Lower lobe of right lung (tissue), 2 donors: ENCODE results near the gene PPP1R13B. TPM values are rescaled to one million over a fixed set of nuclear protein-coding genes. Genes with fewer than 3 reads are reported as not detected.

Source experiments
- ATAC-seq, 2 donors: fragments of 200-7000 bp; cut with Tn5 transposase; one replicate each; pipeline ENCODE4 v1.9.1; 2020 to 2022; ENCODE audit warnings: mild to moderate bottlenecking in 2 of 2, moderate library complexity in 2 of 2
- DNase-seq: peaks from one replicate; pipeline ENCODE4 v3.0.0-alpha.2; 2020
- H3K27ac ChIP-seq: fragments of 200-600 bp; one replicate; pipeline ENCODE4 v1.8.0; 2022
- H3K27me3 ChIP-seq: fragments of 200-600 bp; one replicate; pipeline ENCODE4 v1.8.0; 2022; ENCODE audit warnings: low read depth
- H3K36me3 ChIP-seq: fragments of 200-600 bp; one replicate; pipeline ENCODE4 v1.8.0; 2022; ENCODE audit warnings: mild to moderate bottlenecking
- H3K4me1 ChIP-seq: fragments of 200-600 bp; one replicate; pipeline ENCODE4 v1.8.0; 2022
- H3K4me3 ChIP-seq: fragments of 200-600 bp; one replicate; pipeline ENCODE4 v1.8.0; 2022; ENCODE audit warnings: mild to moderate bottlenecking
- H3K9me3 ChIP-seq: fragments of 200-600 bp; one replicate; pipeline ENCODE4 v1.8.0; 2022
- CTCF ChIP-seq: fragments of 200-600 bp; IDR thresholded peaks from one replicate; pipeline ENCODE4 v1.8.0; 2022; ENCODE audit warnings: antibody characterized with exemption, mild to moderate bottlenecking
- intact Hi-C: fragments of 100-400 bp; cut with DNase I; formaldehyde crosslinking; loops from one replicate; pipeline ENCODE4 v1.11.0; 2022
- total RNA-seq: library from RNA; stranded (reverse); fragmentation: NEBNext Ultra II Directional; extraction: Animal tissue kit (Norgen Biotek cat#: 25700); gene quantifications from one replicate; pipeline ENCODE4 v1.2.1, GENCODE V29; 2021
- donor health status: DM: no; HTN: yes; CAD: no; lungs with severe emphysema.

PPP1R13B gene
- total RNA-seq, 1 donor from 2014 or later, result 60.6 TPM

GRCh38 chr14:103815253-103815652 is 32.1 kb downstream of the PPP1R13B start:
- Histone ChIP-seq H3K4me3 (no peak overlapping the region), H3K4me1 (peaks cover 38% of the 10 kb centered on the region), H3K27me3 (no peaks in the 10 kb centered on the region), H3K36me3 (no peaks in the 10 kb centered on the region), H3K9me3 (no peaks in the 10 kb centered on the region), H3K27ac (no peak overlapping the region)
- no peak for TF ChIP-seq CTCF
- no peak for ATAC-seq
- DNase-seq, result no peak
- intact Hi-C loops, result no loop called here

GRCh38 chr14:103811189-103811588 is 36.2 kb downstream of the PPP1R13B start:
- H3K4me1 ChIP-seq, result peaks cover 24% of the 10 kb centered on the region
- H3K27me3 ChIP-seq, result no peaks in the 10 kb centered on the region
- intact Hi-C loops, result no loop called here
- H3K36me3 ChIP-seq, result no peaks in the 10 kb centered on the region
- no peak for TF ChIP-seq CTCF
- no peaks in the 10 kb centered on the region for H3K9me3 ChIP-seq
- H3K27ac ChIP-seq, result no peak overlapping the region
- DNase-seq, result no peak
- no peak overlapping the region for H3K4me3 ChIP-seq
- no peak for ATAC-seq

DNA sequence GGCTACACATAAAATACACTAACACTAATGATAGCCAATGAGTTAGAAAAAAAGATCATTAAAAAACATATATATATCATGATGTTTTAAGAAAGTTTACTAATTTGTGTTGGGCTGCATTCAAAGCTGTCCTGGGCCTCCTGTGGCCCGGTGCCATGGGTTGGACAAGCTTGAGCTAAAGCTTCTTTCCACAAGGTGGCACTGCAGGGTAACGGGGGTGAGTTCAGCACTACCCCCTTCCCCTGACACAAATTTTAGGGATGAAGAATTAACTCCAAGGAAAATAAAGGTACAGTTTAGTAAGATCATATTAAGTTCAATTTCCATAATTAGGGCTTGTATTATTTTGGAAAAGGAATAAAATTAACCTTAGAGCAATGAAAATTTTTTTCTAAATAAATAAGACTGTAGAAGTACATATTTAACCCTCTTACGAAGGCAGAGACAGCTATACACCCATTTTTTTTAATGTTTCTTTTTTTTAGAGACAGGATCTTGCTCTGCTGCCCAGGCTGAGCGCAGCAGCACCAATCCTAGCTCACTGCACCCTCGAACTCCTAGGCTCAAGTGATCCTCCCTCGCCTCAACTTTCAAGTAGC is 38.9 kb downstream of the PPP1R13B start:
- TF ChIP-seq CTCF, result peak; percentile 87
- no peak overlapping the region for H3K27ac ChIP-seq
- ATAC-seq (peak; percentile 89 to 92), DNase-seq (peak; percentile 73)
- no peak overlapping the region for H3K4me3 ChIP-seq
- H3K4me1 ChIP-seq, result peaks cover 34% of the 10 kb centered on the region
- H3K36me3 ChIP-seq, result no peaks in the 10 kb centered on the region
- H3K27me3 ChIP-seq, result no peaks in the 10 kb centered on the region
- no peaks in the 10 kb centered on the region for H3K9me3 ChIP-seq
- intact Hi-C loops, result no loop called here

GRCh38 chr14:103806805-103807204 is 40.6 kb downstream of the PPP1R13B start:
- H3K27me3 ChIP-seq, result no peaks in the 10 kb centered on the region

DNA sequence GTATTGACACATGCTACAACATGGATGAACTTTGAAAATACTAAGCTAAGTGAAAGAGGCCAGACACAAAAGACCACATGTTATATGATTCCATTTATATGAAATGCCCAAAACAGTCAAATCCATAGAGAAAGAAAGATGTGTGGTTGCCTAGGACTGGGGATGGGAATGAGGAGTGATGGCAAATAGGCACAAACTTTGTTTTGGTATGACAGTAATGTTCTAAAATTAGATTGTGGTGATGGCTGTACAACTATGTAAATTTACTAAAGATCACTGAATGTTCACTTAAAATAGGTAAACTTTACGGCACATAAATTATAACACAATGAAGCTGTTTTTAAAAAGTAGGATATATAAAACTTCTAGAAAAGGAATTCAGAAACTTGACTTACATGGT is 41.7 kb downstream of the PPP1R13B start:
- no peaks in the 10 kb centered on the region for H3K36me3 ChIP-seq
- H3K9me3 ChIP-seq, result no peaks in the 10 kb centered on the region
- TF ChIP-seq CTCF, result no peak
- intact Hi-C loops, result no loop called here
- no peak for ATAC-seq
- no peaks in the 10 kb centered on the region for H3K27me3 ChIP-seq
- no peak overlapping the region for H3K4me3 ChIP-seq
- no peak for DNase-seq
- H3K27ac ChIP-seq, result no peak overlapping the region
- peaks cover 45% of the 10 kb centered on the region for H3K4me1 ChIP-seq

More at GRCh38 chr14:103806805-103807204, 40.6 kb downstream of the PPP1R13B start:
- ATAC-seq (no peak), DNase-seq (no peak)
- TF ChIP-seq CTCF, result no peak
- Histone ChIP-seq H3K36me3 (no peaks in the 10 kb centered on the region), H3K4me1 (peaks cover 38% of the 10 kb centered on the region), H3K4me3 (no peak overlapping the region), H3K27ac (no peak overlapping the region), H3K9me3 (no peaks in the 10 kb centered on the region)
- intact Hi-C loops, result no loop called here
